NCI-H748 (cell line): ENCODE measurements around the gene PPP1CC.
A peak's percentile ranks its signal among the peaks of the same experiment; 100 is the strongest.

Source experiments
- DNase-seq: peaks from one replicate; lab custom pipeline; 2025; ENCODE audit not compliant: unreplicated experiment; lab: John Stamatoyannopoulos, UW

Gene PPP1CC

GRCh38 chr12:110689281-110690126, 53.2 kb downstream of the PPP1CC start:
- DNase-seq, result no peak

- DNase-seq, result peak; percentile 12
Measured at GRCh38 chr12:110688446-110689280, 54.0 kb downstream of the PPP1CC start, which contains the start of gene HVCN1. Gene HVCN1, minus strand, starts transcription at chr12:110689115. Its CDS starts 5,870 bp downstream, at chr12:110683245.

GRCh38 chr12:110687396-110688169, 55.1 kb downstream of the PPP1CC start:
- no peak for DNase-seq

GRCh38 chr12:110686294-110686903, 56.3 kb downstream of the PPP1CC start:
- DNase-seq, result no peak

GRCh38 chr12:110684312-110684836, 58.3 kb downstream of the PPP1CC start:
- DNase-seq, result no peak

GRCh38 chr12:110683888-110684287, 58.8 kb downstream of the PPP1CC start:
- DNase-seq, result no peak

- no peak for DNase-seq
Measured at GRCh38 chr12:110680032-110680431, 62.7 kb downstream of the PPP1CC start.

GRCh38 chr12:110679201-110679600, 63.5 kb downstream of the PPP1CC start:
- no peak for DNase-seq

GRCh38 chr12:110677982-110678381, 64.7 kb downstream of the PPP1CC start:
- DNase-seq, result no peak

GRCh38 chr12:110677206-110677911, 65.3 kb downstream of the PPP1CC start:
- no peak for DNase-seq

- no peak for DNase-seq
Measured at GRCh38 chr12:110676171-110676570, 66.5 kb downstream of the PPP1CC start.

- no peak for DNase-seq
Measured at GRCh38 chr12:110670161-110670701, 72.5 kb downstream of the PPP1CC start.
